LNCaP clone FGC (cell line): ENCODE data around the gene KL.

Experiments used
- DNase-seq: peaks from one replicate; pipeline ENCODE4 v3.0.0-alpha.2; 2011; ENCODE audit warnings: low read depth
- H3K4me3 ChIP-seq: 2 replicates; pipeline ENCODE4 v1.5.1; 2011; ENCODE audit warnings: mild to moderate bottlenecking, low read depth, low read length, control low read depth
- TF ChIP-seq, protein P1 (sequence below): IDR thresholded peaks from 2 replicates; pipeline ENCODE4 v1.5.1; 2012; ENCODE audit warnings: mild to moderate bottlenecking; ENCODE audit not compliant: control insufficient read depth, insufficient read depth; ENCODE audit errors: extremely low read depth

Gene KL

DNA sequence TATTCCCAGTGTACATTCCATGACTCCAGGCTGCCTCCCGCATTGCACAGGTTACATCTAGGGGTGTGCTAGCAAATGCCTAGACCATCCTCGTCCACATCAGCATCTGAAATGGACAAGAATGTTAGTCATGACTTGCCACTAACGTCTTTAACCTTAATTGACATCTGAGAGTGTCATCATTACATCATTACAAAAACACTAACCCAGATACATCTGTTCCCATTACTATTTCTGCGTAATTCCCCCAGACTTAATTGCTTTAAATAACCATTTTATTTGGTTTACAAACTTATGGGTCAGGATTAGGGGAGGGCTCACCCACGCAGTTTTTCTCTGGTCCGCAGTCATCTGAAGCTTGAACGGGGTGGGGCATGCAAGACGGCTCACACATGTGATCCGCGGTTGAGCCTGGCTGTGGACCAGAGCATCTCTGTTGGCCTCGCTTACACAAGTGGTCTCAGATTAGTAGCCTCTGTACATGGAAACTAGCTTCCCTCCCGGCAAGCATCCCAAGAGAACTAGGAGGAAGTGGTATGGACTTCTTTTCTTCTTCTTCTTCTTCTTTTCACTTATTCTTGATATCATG, 15.9 kb downstream of the KL start:
- no peak for DNase-seq
- TF ChIP-seq, protein P1, sequence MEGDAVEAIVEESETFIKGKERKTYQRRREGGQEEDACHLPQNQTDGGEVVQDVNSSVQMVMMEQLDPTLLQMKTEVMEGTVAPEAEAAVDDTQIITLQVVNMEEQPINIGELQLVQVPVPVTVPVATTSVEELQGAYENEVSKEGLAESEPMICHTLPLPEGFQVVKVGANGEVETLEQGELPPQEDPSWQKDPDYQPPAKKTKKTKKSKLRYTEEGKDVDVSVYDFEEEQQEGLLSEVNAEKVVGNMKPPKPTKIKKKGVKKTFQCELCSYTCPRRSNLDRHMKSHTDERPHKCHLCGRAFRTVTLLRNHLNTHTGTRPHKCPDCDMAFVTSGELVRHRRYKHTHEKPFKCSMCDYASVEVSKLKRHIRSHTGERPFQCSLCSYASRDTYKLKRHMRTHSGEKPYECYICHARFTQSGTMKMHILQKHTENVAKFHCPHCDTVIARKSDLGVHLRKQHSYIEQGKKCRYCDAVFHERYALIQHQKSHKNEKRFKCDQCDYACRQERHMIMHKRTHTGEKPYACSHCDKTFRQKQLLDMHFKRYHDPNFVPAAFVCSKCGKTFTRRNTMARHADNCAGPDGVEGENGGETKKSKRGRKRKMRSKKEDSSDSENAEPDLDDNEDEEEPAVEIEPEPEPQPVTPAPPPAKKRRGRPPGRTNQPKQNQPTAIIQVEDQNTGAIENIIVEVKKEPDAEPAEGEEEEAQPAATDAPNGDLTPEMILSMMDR, result no peak
- no peak overlapping the region for H3K4me3 ChIP-seq

DNA sequence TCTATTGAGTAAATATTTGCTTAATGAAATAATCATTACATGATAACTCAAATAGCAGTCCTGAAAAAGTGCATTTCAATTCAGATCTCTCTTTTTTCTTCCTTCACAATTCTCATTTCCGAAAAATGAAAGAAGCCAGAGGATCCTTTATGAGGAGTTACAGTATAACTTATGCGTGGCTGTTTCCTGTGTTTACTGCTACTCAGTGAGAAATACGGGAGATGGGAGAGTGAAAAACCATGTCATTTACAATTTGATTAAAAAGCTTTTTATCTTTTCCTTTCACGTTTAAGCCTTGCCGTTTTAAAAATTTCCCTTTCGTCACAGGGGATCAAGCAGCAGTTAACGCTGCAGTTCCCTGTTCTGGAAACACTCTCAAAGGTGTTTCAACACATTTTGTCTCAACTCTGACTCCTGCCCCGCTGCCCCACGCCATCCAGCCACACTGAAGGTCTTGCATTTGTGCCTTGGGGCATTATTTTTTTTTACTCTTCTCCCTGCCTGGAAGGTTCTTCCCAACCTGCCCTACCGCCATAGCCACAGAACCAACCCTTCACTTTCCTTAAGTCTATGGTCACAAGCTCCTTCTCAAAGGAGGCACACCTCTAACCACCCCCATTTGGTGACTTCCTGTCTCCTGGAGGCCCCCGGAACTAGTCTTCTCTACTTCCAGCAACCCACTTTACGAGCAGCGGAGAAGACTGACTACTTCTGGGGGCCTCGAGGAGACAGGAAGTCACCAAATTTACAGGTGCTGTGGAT, 17.0 kb downstream of the KL start:
- DNase-seq, result no peak
- TF ChIP-seq, protein P1, result no peak
- no peak overlapping the region for H3K4me3 ChIP-seq

DNA sequence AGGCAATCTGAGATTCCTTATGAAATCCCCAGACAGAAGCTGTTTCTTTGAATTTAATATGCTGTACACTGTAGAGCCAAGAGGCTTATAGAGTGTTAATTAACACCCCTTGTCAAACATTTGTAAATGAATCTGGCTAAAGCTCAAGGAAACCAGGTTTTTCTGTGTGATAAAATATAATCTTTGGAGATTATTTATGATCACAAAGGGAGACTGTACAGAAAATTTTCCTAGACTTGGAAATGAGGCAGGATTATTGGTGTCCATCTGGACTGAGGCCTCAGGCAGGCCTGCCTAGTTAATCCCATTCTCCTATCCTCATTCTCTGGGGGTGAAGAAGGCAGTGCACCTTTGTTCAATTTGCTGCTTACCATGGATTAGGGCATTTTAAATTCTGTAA, 17.8 kb downstream of the KL start:
- no peak overlapping the region for H3K4me3 ChIP-seq
- TF ChIP-seq, protein P1, result no peak
- no peak for DNase-seq

DNA sequence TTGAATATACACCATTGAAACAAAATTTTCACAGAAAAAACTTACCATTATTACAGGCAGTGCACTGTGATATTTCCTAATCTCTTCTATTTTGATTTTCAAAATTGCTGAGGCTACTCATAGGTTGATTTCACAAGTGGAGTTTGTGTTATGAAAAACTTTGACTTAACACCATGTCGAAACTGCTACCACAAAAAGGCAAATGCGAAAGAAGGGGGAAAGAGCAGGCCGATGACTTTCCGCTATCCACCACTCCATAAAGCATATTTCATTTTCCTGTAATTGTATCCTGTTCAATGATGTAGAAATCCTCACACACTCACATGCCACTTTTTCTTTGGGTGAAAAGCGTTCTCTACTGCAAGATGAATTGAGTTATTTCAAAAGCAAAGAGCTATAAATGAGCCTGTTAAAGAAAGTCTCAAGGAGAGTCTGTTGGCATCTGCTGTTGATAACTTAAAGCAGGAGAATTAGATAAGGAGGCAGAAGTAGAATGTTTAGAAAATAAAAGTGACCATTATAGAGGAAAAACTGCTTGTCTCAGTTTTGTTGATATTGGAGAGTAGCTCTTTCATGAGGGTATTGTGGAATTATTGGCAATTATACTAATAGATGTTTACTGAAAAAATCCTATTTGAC, 18.8 kb downstream of the KL start:
- TF ChIP-seq, protein P1, result no peak
- no peak for DNase-seq
- no peak overlapping the region for H3K4me3 ChIP-seq

DNA sequence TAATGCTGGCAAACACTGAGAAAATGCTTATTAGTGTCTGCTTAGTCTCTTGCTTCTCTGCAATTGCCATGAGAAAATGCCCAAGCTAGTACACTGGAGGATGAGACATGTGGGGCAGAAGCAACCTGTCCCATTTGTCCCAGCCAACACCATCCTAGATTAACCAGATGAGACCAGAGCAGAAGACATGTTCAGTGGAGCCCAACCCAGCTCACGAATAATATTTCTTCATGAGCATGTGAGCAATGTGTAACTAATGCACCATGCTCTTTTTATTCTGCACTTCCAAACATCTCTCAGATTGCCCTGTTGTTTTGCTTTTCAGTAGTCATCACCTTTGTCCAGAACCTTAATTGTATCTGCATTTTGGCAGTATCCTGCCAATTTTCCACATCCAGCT, 21.4 kb downstream of the KL start:
- DNase-seq, result no peak
- no peak overlapping the region for H3K4me3 ChIP-seq
- TF ChIP-seq, protein P1, result no peak

DNA sequence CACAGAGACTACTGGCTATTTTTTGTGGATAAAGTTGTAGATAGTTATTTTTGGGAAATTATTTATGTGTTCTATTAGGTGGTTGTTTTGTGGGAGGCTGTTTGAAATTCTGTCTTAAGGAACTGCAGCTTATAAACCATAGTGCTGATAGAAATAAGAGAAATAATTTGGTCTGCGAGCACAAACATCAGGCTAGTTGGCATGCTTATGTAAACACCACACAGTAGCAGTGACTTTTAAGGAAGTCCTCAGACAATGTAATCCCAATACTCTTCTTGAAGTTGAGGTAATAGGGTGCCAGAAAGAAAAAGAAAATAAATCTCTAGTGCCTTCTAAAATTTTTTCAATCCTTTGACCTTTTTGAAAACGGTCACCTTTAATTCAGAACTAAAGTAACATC, 23.9 kb downstream of the KL start:
- no peak overlapping the region for H3K4me3 ChIP-seq
- TF ChIP-seq, protein P1, result no peak
- no peak for DNase-seq
